GM12878 (cell line): ENCODE measurements around the gene KLHL10. TPM values are rescaled to one million over a fixed set of nuclear protein-coding genes. Genes with fewer than 3 reads are reported as not detected.

Experiments used
- ATAC-seq: fragments of 200-7000 bp; cut with Tn5 transposase; 3 replicates; pipeline ENCODE4 v1.9.1; 2020; ENCODE audit warnings: mild to moderate bottlenecking, moderate library complexity
- BruUV-seq: library from RNA; stranded (reverse); fragments of 400-500 nt; replicated peaks from 2 replicates; lab custom pipeline; 2021; lab: Mats Ljungman, UMichigan
- CTCF ChIA-PET: fragments of 300-600 bp; sonication (Branson Sonifier 250); formaldehyde crosslinking; extraction: SDS; loops from one replicate; lab custom pipeline; 2021; ENCODE audit warnings: inconsistent platforms; lab: Yijun Ruan, JAX
- POLR2A ChIA-PET: fragments of 350-600 bp; formaldehyde crosslinking; extraction: SDS; loops from one replicate; lab custom pipeline; 2021; ENCODE audit warnings: inconsistent platforms; lab: Charles Lee
- RAD21 ChIA-PET: fragments of 300-600 bp; sonication (Branson Sonifier 250); formaldehyde crosslinking; loops from one replicate; lab custom pipeline; 2023; ENCODE audit warnings: antibody characterized with exemption; ENCODE audit not compliant: unreplicated experiment; lab: Charles Lee
- SMC1A ChIA-PET: fragments of 300-600 bp; sonication (Branson Sonifier 250); formaldehyde crosslinking; loops from one replicate; lab custom pipeline; 2023; ENCODE audit not compliant: unreplicated experiment, uncharacterized antibody; lab: Charles Lee
- DNase-seq: peaks from one replicate; pipeline ENCODE4 v3.0.0-alpha.2; 2011; ENCODE audit warnings: low read depth, low spot score
- FAIRE-seq: peaks from 3 replicates; lab custom pipeline; 2011; peaks lifted over from hg19 to GRCh38; lab: Jason Lieb, UNC
- H2AFZ ChIP-seq: 2 replicates; pipeline ENCODE4 v1.6.0; 2011; ENCODE audit warnings: low read depth, low read length, control low read depth; ENCODE audit not compliant: control insufficient read depth
- H3K27ac ChIP-seq: 2 replicates; pipeline ENCODE4 v1.5.1; 2011; ENCODE audit warnings: control low read depth; ENCODE audit not compliant: control insufficient read depth, insufficient read depth
- H3K27me3 ChIP-seq, 2 experiments: replicated peaks in 1 of 2; 2 replicates each; pipeline versions ENCODE4 v1.6.0 to v1.6.1; 2011; ENCODE audit warnings: low read length in 1 of 2; ENCODE audit not compliant: control insufficient read depth in 2 of 2, insufficient read depth in 2 of 2
- H3K36me3 ChIP-seq, 2 experiments: 2 replicates each; pipeline ENCODE4 v1.5.1; 2011; ENCODE audit warnings: low read length in 1 of 2; ENCODE audit not compliant: control insufficient read depth in 2 of 2, insufficient read depth in 2 of 2
- H3K4me1 ChIP-seq: 2 replicates; pipeline ENCODE4 v1.6.1; 2011; ENCODE audit warnings: mild to moderate bottlenecking, low read length, moderate library complexity, mixed read lengths; ENCODE audit not compliant: control insufficient read depth, insufficient read depth
- H3K4me2 ChIP-seq: 2 replicates; pipeline ENCODE4 v1.6.0; 2011; ENCODE audit warnings: control low read depth; ENCODE audit not compliant: control insufficient read depth, insufficient read depth
- H3K4me3 ChIP-seq: fragments of 200-600 bp; sonication (generic); 2 replicates; pipeline ENCODE4 v1.5.1; 2016
- H3K79me2 ChIP-seq: 2 replicates; pipeline ENCODE4 v1.6.0; 2011; ENCODE audit warnings: low read length; ENCODE audit not compliant: control insufficient read depth, insufficient read depth
- H3K9ac ChIP-seq: 2 replicates; pipeline ENCODE4 v1.8.0; 2011; ENCODE audit warnings: low read length, control low read depth, mixed read lengths; ENCODE audit not compliant: control insufficient read depth, insufficient read depth
- H3K9me3 ChIP-seq: replicated peaks from 3 replicates; pipeline ENCODE4 v1.5.1; 2011; ENCODE audit warnings: mild to moderate bottlenecking, low read length; ENCODE audit not compliant: control insufficient read depth, insufficient read depth
- H4K20me1 ChIP-seq: 2 replicates; pipeline ENCODE4 v1.6.0; 2011; ENCODE audit not compliant: control insufficient read depth, insufficient read depth
- CTCF ChIP-seq, 3 experiments: IDR thresholded peaks in 2 of 3; conservative IDR thresholded peaks in 1 of 3; 2 replicates each; pipeline ENCODE4 v1.5.1; 2011; ENCODE audit warnings: low read depth in 3 of 3, low read length in 3 of 3, mild to moderate bottlenecking in 3 of 3, control low read depth in 2 of 3, moderate library complexity in 2 of 3, inconsistent platforms in 1 of 3, mixed read lengths in 1 of 3; ENCODE audit not compliant: control insufficient read depth in 2 of 3, insufficient read depth in 1 of 3; ENCODE audit errors: extremely low read depth in 1 of 3
- MLLT1 ChIP-seq: fragments of 450-650 bp; IDR thresholded peaks from 2 replicates; pipeline ENCODE4 v1.6.1; 2016; ENCODE audit warnings: mild to moderate bottlenecking
- MYC ChIP-seq: IDR thresholded peaks from 2 replicates; pipeline ENCODE4 v1.6.1; 2011; ENCODE audit warnings: mild to moderate bottlenecking, low read length, moderate library complexity, inconsistent platforms; ENCODE audit not compliant: insufficient read depth, insufficient replicate concordance, insufficient read length, severe bottlenecking
- NFYB ChIP-seq: IDR thresholded peaks from 2 replicates; pipeline ENCODE4 v1.6.1; 2011; ENCODE audit warnings: low read depth, mild to moderate bottlenecking, low read length, improper control_type of control experiment, moderate library complexity; ENCODE audit not compliant: insufficient read depth
- PAX5 ChIP-seq: IDR thresholded peaks from 2 replicates; pipeline ENCODE4 v1.6.1; 2011; ENCODE audit warnings: low read depth, low read length, borderline replicate concordance
- SMAD1 ChIP-seq: fragments of 450-650 bp; IDR thresholded peaks from 2 replicates; pipeline ENCODE4 v1.6.1; 2018; ENCODE audit warnings: mild to moderate bottlenecking, low read depth; ENCODE audit not compliant: partially characterized antibody
- TBL1XR1 ChIP-seq: IDR thresholded peaks from 2 replicates; pipeline ENCODE4 v1.6.1; 2012; ENCODE audit warnings: low read depth, low read length, improper control_type of control experiment
- ZNF687 ChIP-seq: fragments of 450-650 bp; IDR thresholded peaks from 2 replicates; pipeline ENCODE4 v1.6.1; 2017; ENCODE audit warnings: mild to moderate bottlenecking, moderate library complexity
- WGBS: methylation state at CpG from one replicate; pipeline ENCODE4 v1.1.6; 2016; ENCODE audit warnings: low lambda C conversion rate; ENCODE audit not compliant: insufficient replicate concordance, insufficient coverage; ENCODE audit errors: missing lambda C conversion rate; 5-methylcytosine and 5-hydroxymethylcytosine counted together
- in situ Hi-C: fragments of 300-500 bp; cut with MboI; formaldehyde crosslinking; loops from 9 replicates; pipeline ENCODE4 v1.14.3; 2018; ENCODE audit warnings: mixed read lengths
- intact Hi-C: fragments of 100-400 bp; cut with micrococcal nuclease; formaldehyde crosslinking; loops from one replicate; pipeline ENCODE4 v1.14.2; 2022; ENCODE audit not compliant: unreplicated experiment
- polyA plus RNA-seq, 11 experiments: library from polyadenylated mRNA; depleted of rRNA in 4 of 11; unstranded in 6 of 11; stranded (reverse) in 5 of 11; fragments of >200 nt; fragmentation: Nextera tagmentation in 4 of 11; fragmentation: Illumina TruSeq in 1 of 11; extraction: Ambion mirVana in 4 of 11; extraction: Trizol in 1 of 11; gene quantifications; 1 replicate in 1 of 11; 2 replicates in 10 of 11; pipeline versions ENCODE4 v1.2.1 to v1.2.3, GENCODE V29; 2011 to 2016; ENCODE audit warnings: inconsistent platforms in 2 of 11, missing spikeins in 2 of 11, low read depth in 1 of 11
- total RNA-seq, 4 experiments: library from RNA; depleted of rRNA in 3 of 4; stranded (reverse); fragments of >200 nt in 3 of 4; fragmentation: Illumina TruSeq in 1 of 4; extraction: Trizol in 1 of 4; gene quantifications; 2 replicates each; pipeline versions ENCODE4 v1.2.1 to v1.2.3, GENCODE V29; 2013 to 2021
- TF ChIP-seq, protein P1 (sequence below): fragments of 450-650 bp; IDR thresholded peaks from 2 replicates; pipeline ENCODE4 v1.6.1; 2017; ENCODE audit warnings: low read depth, mild to moderate bottlenecking, moderate library complexity
- TF ChIP-seq, protein P2 (sequence below): fragments of 450-650 bp; IDR thresholded peaks from 2 replicates; pipeline ENCODE4 v1.6.1; 2016; ENCODE audit warnings: mild to moderate bottlenecking

Gene KLHL10
- total and polyA plus RNA-seq, 10 of the 15 experiments (the other 5 are each of a cell fraction or from before 2014, with no cell fraction given) = 0.13 to 0.62 (median 0.20) TPM; not detected in 4

GRCh38 chr17:41868568-41868967 lies 30.9 kb downstream of the KLHL10 start (continued):
- TF ChIP-seq ZNF687 (no peak), PAX5 (no peak)
- TF ChIP-seq, all 136 proteins: peak for 0

DNA sequence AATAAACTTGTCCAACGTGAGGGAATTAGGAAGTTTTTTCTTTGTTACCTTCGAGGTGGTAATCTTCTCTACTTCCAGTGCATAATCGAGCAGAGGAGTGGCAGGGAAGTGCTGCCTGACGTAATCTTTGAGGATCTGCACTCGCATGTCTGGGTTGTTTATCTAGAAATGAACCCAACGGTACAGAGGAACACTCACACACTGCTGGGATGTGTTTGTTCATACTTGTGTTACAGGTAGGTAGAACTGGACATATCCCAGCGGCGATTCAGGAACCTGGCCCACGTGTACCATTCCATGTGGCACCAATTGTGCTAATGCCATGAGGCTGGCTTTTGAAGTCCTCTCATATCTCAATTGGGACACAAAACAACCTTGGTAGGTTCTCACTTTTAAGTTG lies 31.8 kb downstream of the KLHL10 start:
- 85% methylated on average over 9 of the region's 9 CpGs for WGBS
- ChIA-PET RAD21 (no interaction called here), POLR2A (no interaction called here), SMC1A (no interaction called here), CTCF (no interaction called here)
- H3K4me2 ChIP-seq = no peak overlapping the region
- intact Hi-C loops = no loop called here
- DNase-seq (no peak), ATAC-seq (no peak), FAIRE-seq (no peak)
- in situ Hi-C loops = no loop called here
- H3K9me3 ChIP-seq = no peaks in the 10 kb centered on the region
- no peak overlapping the region for H3K27ac ChIP-seq
- H3K36me3 ChIP-seq = peaks cover 24 to 43% of the 10 kb centered on the region in 2 experiments
- H3K27me3 ChIP-seq = no peaks in the 10 kb centered on the region
- no TSS peak for BruUV-seq
- peaks cover 7% of the 10 kb centered on the region for H3K79me2 ChIP-seq
- no peak overlapping the region for H3K4me3 ChIP-seq
- no peak overlapping the region for H2AFZ ChIP-seq
- H3K9ac ChIP-seq = no peak overlapping the region
- no peaks in the 10 kb centered on the region; the same call in 1 of the 2 replicates for H4K20me1 ChIP-seq
- peaks cover 3% of the 10 kb centered on the region; the same call in 1 of the 2 replicates for H3K4me1 ChIP-seq
- no peak for TF ChIP-seq PAX5
- no peak for TF ChIP-seq MLLT1
- TF ChIP-seq TBL1XR1 = no peak
- TF ChIP-seq, protein P1, sequence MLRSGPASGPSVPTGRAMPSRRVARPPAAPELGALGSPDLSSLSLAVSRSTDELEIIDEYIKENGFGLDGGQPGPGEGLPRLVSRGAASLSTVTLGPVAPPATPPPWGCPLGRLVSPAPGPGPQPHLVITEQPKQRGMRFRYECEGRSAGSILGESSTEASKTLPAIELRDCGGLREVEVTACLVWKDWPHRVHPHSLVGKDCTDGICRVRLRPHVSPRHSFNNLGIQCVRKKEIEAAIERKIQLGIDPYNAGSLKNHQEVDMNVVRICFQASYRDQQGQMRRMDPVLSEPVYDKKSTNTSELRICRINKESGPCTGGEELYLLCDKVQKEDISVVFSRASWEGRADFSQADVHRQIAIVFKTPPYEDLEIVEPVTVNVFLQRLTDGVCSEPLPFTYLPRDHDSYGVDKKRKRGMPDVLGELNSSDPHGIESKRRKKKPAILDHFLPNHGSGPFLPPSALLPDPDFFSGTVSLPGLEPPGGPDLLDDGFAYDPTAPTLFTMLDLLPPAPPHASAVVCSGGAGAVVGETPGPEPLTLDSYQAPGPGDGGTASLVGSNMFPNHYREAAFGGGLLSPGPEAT = no peak
- no peak for TF ChIP-seq SMAD1
- no peak for TF ChIP-seq MYC
- TF ChIP-seq, protein P2, sequence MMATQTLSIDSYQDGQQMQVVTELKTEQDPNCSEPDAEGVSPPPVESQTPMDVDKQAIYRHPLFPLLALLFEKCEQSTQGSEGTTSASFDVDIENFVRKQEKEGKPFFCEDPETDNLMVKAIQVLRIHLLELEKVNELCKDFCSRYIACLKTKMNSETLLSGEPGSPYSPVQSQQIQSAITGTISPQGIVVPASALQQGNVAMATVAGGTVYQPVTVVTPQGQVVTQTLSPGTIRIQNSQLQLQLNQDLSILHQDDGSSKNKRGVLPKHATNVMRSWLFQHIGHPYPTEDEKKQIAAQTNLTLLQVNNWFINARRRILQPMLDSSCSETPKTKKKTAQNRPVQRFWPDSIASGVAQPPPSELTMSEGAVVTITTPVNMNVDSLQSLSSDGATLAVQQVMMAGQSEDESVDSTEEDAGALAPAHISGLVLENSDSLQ = no peak
- no peak for TF ChIP-seq NFYB
- TF ChIP-seq CTCF (IDR thresholded peaks at IDR 0.05 in 2 of 3, conservative IDR thresholded peaks at IDR 0.05 in 1 of 3; ENCODE audit: control insufficient read depth in 2 of 3, extremely low read depth in 1 of 3, insufficient read depth in 1 of 3, low read depth in 3 of 3, low read length in 3 of 3) = no peak
